HEK293 (cell line): ENCODE data around the gene TANC1.

Experiments
- CTCF ChIA-PET: fragments of 350-600 bp; formaldehyde crosslinking; extraction: SDS; loops from one replicate; lab custom pipeline; 2021; ENCODE audit warnings: antibody characterized with exemption; lab: Yijun Ruan, JAX
- POLR2A ChIA-PET: fragments of 300-600 bp; formaldehyde crosslinking; extraction: SDS; loops from one replicate; lab custom pipeline; 2020; ENCODE audit warnings: antibody characterized with exemption, inconsistent platforms; lab: Yijun Ruan, JAX
- H3K27ac ChIP-seq: fragments of 200-500 bp; sonication (Bioruptor generic); 2 replicates; pipeline ENCODE4 v1.5.1; 2014; ENCODE audit warnings: low read depth, low read length, control low read depth, inconsistent platforms; ENCODE audit errors: extremely low read depth
- H3K36me3 ChIP-seq, 2 experiments: fragments of 200-500 bp in 1 of 2; sonication (Bioruptor generic) in 1 of 2; 1 replicate in 1 of 2; 2 replicates in 1 of 2; pipeline ENCODE4 v1.5.1; 2014 to 2017; ENCODE audit warnings: inconsistent platforms in 2 of 2, low read length in 2 of 2; ENCODE audit not compliant: control insufficient read depth in 2 of 2, insufficient read depth in 1 of 2
- H3K4me1 ChIP-seq: fragments of 200-500 bp; sonication (Bioruptor generic); 2 replicates; pipeline ENCODE4 v1.5.1; 2014; ENCODE audit warnings: mild to moderate bottlenecking, low read length, inconsistent platforms; ENCODE audit not compliant: control insufficient read depth, insufficient read depth
- H3K4me3 ChIP-seq: 2 replicates; pipeline ENCODE4 v1.5.1; 2011; ENCODE audit warnings: low read depth, mild to moderate bottlenecking, control low read depth, low read length, moderate library complexity
- H3K9me3 ChIP-seq: fragments of 200-500 bp; sonication (Bioruptor generic); 2 replicates; pipeline ENCODE4 v1.5.1; 2014; ENCODE audit warnings: low read depth, low read length, inconsistent platforms; ENCODE audit not compliant: control insufficient read depth, insufficient read depth
- ELK4 ChIP-seq: IDR thresholded peaks from 2 replicates; pipeline ENCODE4 v1.6.1; 2011; ENCODE audit warnings: mild to moderate bottlenecking, low read depth, low read length, borderline replicate concordance
- GLI2 ChIP-seq: fragments of 450-650 bp; formaldehyde crosslinking; IDR thresholded peaks from 2 replicates; pipeline ENCODE4; 2017; ENCODE audit warnings: missing biosample characterization, missing genetic modification characterization, low read depth, borderline replicate concordance
- HIC1 ChIP-seq: fragments of 450-650 bp; formaldehyde crosslinking; IDR thresholded peaks from 2 replicates; pipeline ENCODE4 v1.5.1; 2016; ENCODE audit warnings: missing biosample characterization, missing genetic modification characterization
- HOXC10 ChIP-seq: sonication (generic); formaldehyde crosslinking; IDR thresholded peaks from 2 replicates; pipeline ENCODE4 v1.8.1; 2023; ENCODE audit warnings: mild to moderate bottlenecking, missing genetic modification reagents
- TRIM28 ChIP-seq: IDR thresholded peaks from 2 replicates; pipeline ENCODE4 v1.6.1; 2011; ENCODE audit warnings: low read length, control low read depth, borderline replicate concordance
- ZBTB20 ChIP-seq: fragments of 450-650 bp; formaldehyde crosslinking; IDR thresholded peaks from 2 replicates; pipeline ENCODE4 v1.5.1; 2016; ENCODE audit warnings: missing biosample characterization, missing genetic modification characterization
- ZIC2 ChIP-seq: fragments of 450-650 bp; formaldehyde crosslinking; IDR thresholded peaks from 2 replicates; pipeline ENCODE4 v1.5.1; 2016; ENCODE audit warnings: missing biosample characterization, missing genetic modification characterization
- ZNF10 ChIP-seq: fragments of 450-650 bp; formaldehyde crosslinking; IDR thresholded peaks from 2 replicates; pipeline ENCODE4 v1.5.1; 2017; ENCODE audit warnings: missing biosample characterization, missing genetic modification characterization
- ZNF311 ChIP-seq: fragments of 450-650 bp; formaldehyde crosslinking; IDR thresholded peaks from 2 replicates; pipeline ENCODE4 v1.5.1; 2017; ENCODE audit warnings: missing biosample characterization, missing genetic modification characterization, borderline replicate concordance
- ZNF549 ChIP-seq: fragments of 450-650 bp; IDR thresholded peaks from 2 replicates; pipeline ENCODE4 v1.5.1; 2018; ENCODE audit warnings: missing biosample characterization, missing genetic modification characterization, mild to moderate bottlenecking, inconsistent platforms, moderate library complexity
- ZNF677 ChIP-seq: fragments of 450-650 bp; IDR thresholded peaks from 2 replicates; pipeline ENCODE4 v1.5.0; 2018; ENCODE audit warnings: missing biosample characterization, mild to moderate bottlenecking, missing genetic modification characterization, moderate library complexity
- ZSCAN18 ChIP-seq: fragments of 450-650 bp; formaldehyde crosslinking; IDR thresholded peaks from 2 replicates; pipeline ENCODE4 v1.5.1; 2016; ENCODE audit warnings: missing biosample characterization, missing genetic modification characterization
- ZSCAN23 ChIP-seq: fragments of 450-650 bp; formaldehyde crosslinking; IDR thresholded peaks from 2 replicates; pipeline ENCODE4 v1.5.1; 2016; ENCODE audit warnings: missing biosample characterization, missing genetic modification characterization
- TF ChIP-seq, protein P1 (sequence below): fragments of 450-650 bp; IDR thresholded peaks from 2 replicates; pipeline ENCODE4 v1.5.1; 2018; ENCODE audit warnings: missing biosample characterization, mild to moderate bottlenecking, missing genetic modification characterization

TANC1 gene

GRCh38 chr2:159029936-159030335 lies 61.5 kb downstream of the TANC1 start:
- Histone ChIP-seq H3K4me1 (peaks cover 8% of the 10 kb centered on the region; the same call in 1 of the 2 replicates), H3K36me3 (no peaks in the 10 kb centered on the region; a peak in 1 of 3 replicates), H3K27ac (no peak overlapping the region)
- no peak for TF ChIP-seq HOXC10 (CRISPR knock-in tag)
- no peak for TF ChIP-seq HIC1
- TF ChIP-seq ZNF549 (tag by site-specific recombination) = no peak
- no peak for TF ChIP-seq GLI2
- TF ChIP-seq ZSCAN18 (tag by site-specific recombination) = no peak
- no peak for TF ChIP-seq ZNF311
- TF ChIP-seq ELK4 = no peak
- TF ChIP-seq ZSCAN23 (tag by site-specific recombination) = no peak
- no peak for TF ChIP-seq ZNF10
- TF ChIP-seq ZNF677 = no peak
- TF ChIP-seq, protein P1, sequence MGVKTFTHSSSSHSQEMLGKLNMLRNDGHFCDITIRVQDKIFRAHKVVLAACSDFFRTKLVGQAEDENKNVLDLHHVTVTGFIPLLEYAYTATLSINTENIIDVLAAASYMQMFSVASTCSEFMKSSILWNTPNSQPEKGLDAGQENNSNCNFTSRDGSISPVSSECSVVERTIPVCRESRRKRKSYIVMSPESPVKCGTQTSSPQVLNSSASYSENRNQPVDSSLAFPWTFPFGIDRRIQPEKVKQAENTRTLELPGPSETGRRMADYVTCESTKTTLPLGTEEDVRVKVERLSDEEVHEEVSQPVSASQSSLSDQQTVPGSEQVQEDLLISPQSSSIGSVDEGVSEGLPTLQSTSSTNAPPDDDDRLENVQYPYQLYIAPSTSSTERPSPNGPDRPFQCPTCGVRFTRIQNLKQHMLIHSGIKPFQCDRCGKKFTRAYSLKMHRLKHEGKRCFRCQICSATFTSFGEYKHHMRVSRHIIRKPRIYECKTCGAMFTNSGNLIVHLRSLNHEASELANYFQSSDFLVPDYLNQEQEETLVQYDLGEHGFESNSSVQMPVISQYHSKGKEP (tag by site-specific recombination) = no peak
- TF ChIP-seq, all 188 proteins: peak for 0
- POLR2A ChIA-PET = interaction anchor here (0.8 kb wide), 1 partner anchor 76 kb away, joined by 3 read pairs; no protein-coding TSS in a partner anchor
- CTCF ChIA-PET = interaction anchor here (0.6 to 2.1 kb wide), 5 partner anchors 21 to 1262 kb away, joined by 3 to 4 read pairs (median 4); no protein-coding TSS in a partner anchor
- Histone ChIP-seq H3K9me3 (no peaks in the 10 kb centered on the region), H3K4me3 (no peak overlapping the region)

- 0 out of 2 replicates have a peak, but pooled peaks have one; percentile 27 for TF ChIP-seq ZIC2 (tag by site-specific recombination)
- TF ChIP-seq TRIM28 = peak; percentile 78; the same call in 1 of the 2 replicates
- TF ChIP-seq ZBTB20 (tag by site-specific recombination) = no peak
- TF ChIP-seq, all 188 proteins: peak for 2
- Histone ChIP-seq H3K4me1 (peaks cover 8% of the 10 kb centered on the region; the same call in 1 of the 2 replicates), H3K9me3 (no peaks in the 10 kb centered on the region), H3K4me3 (no peak overlapping the region), H3K27ac (no peak overlapping the region), H3K36me3 (no peaks in the 10 kb centered on the region; a peak in 1 of 3 replicates)
- ChIA-PET POLR2A (interaction anchor here (0.5 to 1.2 kb wide), 4 partner anchors 61 to 419 kb away, joined by 3 to 6 read pairs (median 4); partner anchors contain the start of gene TANC1), CTCF (interaction anchor here (0.6 to 2.1 kb wide), 5 partner anchors 10 to 88 kb away, joined by 3 to 5 read pairs (median 4); no protein-coding TSS in a partner anchor)
Measured at GRCh38 chr2:159030674-159031380, 62.4 kb downstream of the TANC1 start.
